Left kidney (tissue), 2 donors: Measurements from ENCODE around the gene ZMIZ1. TPM values are rescaled to one million over a fixed set of nuclear protein-coding genes. Genes with fewer than 3 reads are reported as not detected.

Experiments used
- DNase-seq: peaks from one replicate; pipeline ENCODE4 v3.0.0-alpha.2; 2013
- polyA plus RNA-seq: library from polyadenylated mRNA; unstranded; fragments of 120-200 nt; gene quantifications from one replicate; pipeline ENCODE4 v1.2.1, GENCODE V29; 2013; ENCODE audit not compliant: insufficient read length

Gene ZMIZ1
- polyA plus RNA-seq, 1 donor = 70.2 TPM

GRCh38 chr10:79359816-79360498, 291.2 kb downstream of the ZMIZ1 start:
- no peak for DNase-seq

DNA sequence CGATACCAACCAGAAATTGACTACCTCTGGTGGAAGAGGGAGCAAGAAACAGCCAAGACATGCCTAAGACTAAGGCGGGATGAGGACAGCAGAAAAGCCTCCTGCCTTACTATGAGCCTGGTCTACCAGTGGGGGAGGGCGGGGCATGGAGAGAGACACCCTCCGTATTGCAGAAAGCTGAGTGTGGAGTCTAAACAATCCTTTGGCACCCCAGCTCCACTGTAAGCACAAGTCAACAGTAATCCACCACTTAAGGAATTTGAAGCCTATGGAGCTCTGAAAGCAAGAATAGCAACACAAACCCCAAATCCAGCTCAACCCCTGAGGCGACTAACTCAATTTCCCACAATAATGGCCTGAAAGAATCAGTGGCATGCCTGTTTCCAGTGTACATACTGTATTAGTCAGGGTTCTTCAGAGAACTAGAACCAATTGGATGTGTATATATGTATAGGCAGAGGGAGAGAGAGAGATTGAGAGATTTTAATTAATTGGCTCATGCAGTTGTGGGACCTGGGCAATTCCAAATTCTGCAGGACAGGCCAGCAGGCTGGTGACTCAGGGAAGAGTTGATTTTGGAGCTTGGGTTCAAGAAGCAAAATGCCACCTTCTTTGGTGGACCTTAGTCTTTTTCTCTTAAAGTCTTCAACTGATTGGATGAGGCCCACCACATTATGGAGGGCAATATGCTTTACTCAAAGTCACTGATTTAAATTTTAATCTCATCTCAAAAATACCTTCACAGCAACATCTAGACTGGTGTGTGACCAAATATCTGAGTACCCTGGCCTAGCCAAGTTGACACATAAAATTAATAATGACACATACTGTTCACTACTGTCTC, 292.0 kb downstream of the ZMIZ1 start:
- no peak for DNase-seq

GRCh38 chr10:79361726-79362397, 293.1 kb downstream of the ZMIZ1 start:
- no peak for DNase-seq
